Measurements from ENCODE around the gene AFDN. TPM values are rescaled to one million over a fixed set of nuclear protein-coding genes. Genes with fewer than 3 reads are reported as not detected.

Gene AFDN
- total and polyA plus RNA-seq, 2 of the 8 experiments (the other 6 are each of a cell fraction or from before 2014, with no cell fraction given): 53.4 to 192 TPM

GRCh38 chr6:167960579-167960978, 133.9 kb downstream of the AFDN start:
- DNase-seq (ENCODE audit: low read depth in 1 of 2, low spot score in 2 of 2) (no peak), FAIRE-seq (no peak)
- WGBS, 2 experiments (ENCODE audit: extremely low coverage in 1 of 2, insufficient coverage in 1 of 2, insufficient read length in 1 of 2, insufficient replicate concordance in 2 of 2, low coverage in 1 of 2, low lambda C conversion rate in 2 of 2, missing lambda C conversion rate in 1 of 2): 92% methylated on average over 5 of the region's 5 CpGs; no CpG with 5 or more reads in 1 of the 2 experiments
- H3K23me2 ChIP-seq (ENCODE audit: low read depth, low read length): no peaks in the 10 kb centered on the region
- H2BK20ac ChIP-seq (ENCODE audit: low read length): no peak overlapping the region
- H2AFZ ChIP-seq (ENCODE audit: low read length): no peak overlapping the region
- peaks cover 7% of the 10 kb centered on the region; the same call in 1 of the 2 replicates for H3K79me1 ChIP-seq (ENCODE audit: low read depth, low read length)
- H4K5ac ChIP-seq (ENCODE audit: insufficient read length, low read depth, low read length): no peak overlapping the region
- no peak overlapping the region for H3K4me3 ChIP-seq (ENCODE audit: extremely low read depth in 1 of 4, insufficient read depth in 2 of 4, low read depth in 3 of 4, low read length in 4 of 4)
- no peak overlapping the region for H2BK5ac ChIP-seq (ENCODE audit: low read depth, low read length)
- H3K18ac ChIP-seq (ENCODE audit: extremely low read depth, low read length): no peak overlapping the region
- H3K14ac ChIP-seq (ENCODE audit: insufficient read length): no peak overlapping the region
- no peak overlapping the region for H3K23ac ChIP-seq (ENCODE audit: insufficient read length)
- no peak overlapping the region for H2BK15ac ChIP-seq (ENCODE audit: low read length)
- no peak overlapping the region for H2BK12ac ChIP-seq (ENCODE audit: low read depth, low read length)
- no peak overlapping the region for H3K4ac ChIP-seq (replicated peaks; ENCODE audit: insufficient read length, low read depth, low read length)
- no peak overlapping the region for H3K4me2 ChIP-seq (ENCODE audit: insufficient read depth in 1 of 2, low read depth in 2 of 2, low read length in 2 of 2)
- no peak overlapping the region for H2BK120ac ChIP-seq (replicated peaks; ENCODE audit: low read depth, low read length)
- ChIA-PET POLR2A (ENCODE audit: partially characterized antibody) (no interaction called here), CTCF (ENCODE audit: partially characterized antibody) (interaction anchor here (1.1 kb wide), 1 partner anchor 8 kb away, joined by 5 read pairs; no protein-coding TSS in a partner anchor)
- no peaks in the 10 kb centered on the region for H3K27me3 ChIP-seq (replicated peaks in 1 of 4; ENCODE audit: control insufficient read depth in 3 of 4, extremely low read depth in 1 of 4, insufficient read depth in 3 of 4, low read length in 3 of 4)
- no peak overlapping the region for H3K27ac ChIP-seq (ENCODE audit: low read depth, low read length)
- no peak overlapping the region for H4K8ac ChIP-seq (ENCODE audit: extremely low read depth, insufficient read depth, low read length)
- H2AK5ac ChIP-seq (ENCODE audit: low read depth, low read length): no peak overlapping the region
- peaks cover 2 to 6% of the 10 kb centered on the region in 2 experiments for H4K20me1 ChIP-seq (replicated peaks in 1 of 2; ENCODE audit: control insufficient read depth in 1 of 2, insufficient read depth in 2 of 2, low read length in 2 of 2)
- H3K56ac ChIP-seq (replicated peaks; ENCODE audit: insufficient read length, low read depth, low read length): no peak overlapping the region
- peaks cover 5 to 18% of the 10 kb centered on the region in 2 experiments; a peak in 3 of 4 replicates for H3K79me2 ChIP-seq (ENCODE audit: control insufficient read depth in 1 of 2, insufficient read depth in 2 of 2, low read length in 2 of 2)
- no peak overlapping the region for H4K91ac ChIP-seq (replicated peaks; ENCODE audit: insufficient read length, low read length)
- no peak overlapping the region for H3K9ac ChIP-seq (replicated peaks in 1 of 4; ENCODE audit: extremely low read depth in 1 of 4, low read depth in 3 of 4, low read length in 3 of 4)
- no peak for TF ChIP-seq SP4 (IDR thresholded peaks at IDR 0.05; ENCODE audit: low read length)
- TF ChIP-seq RAD21 (IDR thresholded peaks at IDR 0.05 in 1 of 2, conservative IDR thresholded peaks at IDR 0.05 in 1 of 2; ENCODE audit: low read depth in 2 of 2, low read length in 2 of 2): no peak
- TF ChIP-seq GABPA (IDR thresholded peaks at IDR 0.05; ENCODE audit: borderline replicate concordance, insufficient read depth, low read length): no peak
- no peak for TF ChIP-seq HDAC2 (IDR thresholded peaks at IDR 0.05; ENCODE audit: borderline replicate concordance in 1 of 2, low read depth in 2 of 2, low read length in 2 of 2)
- no peak for TF ChIP-seq TAF7 (optimal IDR thresholded peaks at IDR 0.05; ENCODE audit: borderline replicate concordance, low read depth, low read length)
- TF ChIP-seq NANOG (IDR thresholded peaks at IDR 0.05; ENCODE audit: insufficient read depth, low read depth, low read length, poor library complexity, severe bottlenecking): no peak
- TF ChIP-seq TAF1 (IDR thresholded peaks at IDR 0.05; ENCODE audit: low read depth, low read length): no peak
- TF ChIP-seq TCF12 (IDR thresholded peaks at IDR 0.05; ENCODE audit: low read depth, low read length): no peak
- TF ChIP-seq GTF2F1 (IDR thresholded peaks at IDR 0.05; ENCODE audit: borderline replicate concordance, low read depth, low read length): no peak
- TF ChIP-seq MAFK (IDR thresholded peaks at IDR 0.05; ENCODE audit: low read depth, low read length): no peak
- no peak for TF ChIP-seq MAX (IDR thresholded peaks at IDR 0.05)
- no peaks in the 10 kb centered on the region for H3K4me1 ChIP-seq (replicated peaks in 1 of 4; ENCODE audit: control insufficient read depth in 3 of 4, insufficient read depth in 4 of 4, low read length in 3 of 4)
- H3K36me3 ChIP-seq (ENCODE audit: control insufficient read depth in 2 of 4, insufficient read depth in 4 of 4, low read length in 3 of 4): peaks cover 2 to 38% (median 20%) of the 10 kb centered on the region in 4 experiments; a peak in 7 of 8 replicates
- no peaks in the 10 kb centered on the region for H3K9me3 ChIP-seq (ENCODE audit: insufficient read depth in 2 of 2, low read depth in 1 of 2, low read length in 1 of 2)

Data from H1 (cell line).